Mammary epithelial cell (primary cell): Measurements from ENCODE around the gene RTN4R.

Source experiments
- CTCF ChIP-seq, 2 donors: IDR thresholded peaks in 1 of 2; conservative IDR thresholded peaks in 1 of 2; 2 replicates each; pipeline ENCODE4 v1.5.1; 2011 to 2012; ENCODE audit warnings: inconsistent platforms in 2 of 2, low read length in 2 of 2, mild to moderate bottlenecking in 2 of 2, control low read depth in 1 of 2, low read depth in 1 of 2; ENCODE audit not compliant: insufficient read depth in 1 of 2; ENCODE audit errors: extremely low read depth in 1 of 2
- EZH2 ChIP-seq: IDR thresholded peaks from 2 replicates; pipeline ENCODE4 v1.6.1; 2012; ENCODE audit warnings: low read length, inconsistent platforms, borderline replicate concordance

- TF ChIP-seq CTCF (conservative IDR thresholded peaks at IDR 0.05 in 1 of 2, IDR thresholded peaks at IDR 0.05 in 1 of 2; ENCODE audit: extremely low read depth in 1 of 2, insufficient read depth in 1 of 2, low read depth in 1 of 2, low read length in 2 of 2) (no peak), EZH2 (no peak)
Observed at GRCh38 chr22:20243176-20243536, 25.0 kb downstream of the RTN4R start.
